Fibroblast of skin of right biceps (primary cell): ENCODE results near the gene FIBCD1.

Experiments used
- DNase-seq: peaks from one replicate; pipeline ENCODE4 v3.0.0-alpha.2; 2013

Gene FIBCD1

GRCh38 chr9:130893341-130894101 lies 45.5 kb downstream of the FIBCD1 start:
- no peak for DNase-seq

- DNase-seq, result no peak
Measured at GRCh38 chr9:130892477-130893304, 46.4 kb downstream of the FIBCD1 start.

- no peak for DNase-seq
Measured at GRCh38 chr9:130891688-130892476, 47.2 kb downstream of the FIBCD1 start.

GRCh38 chr9:130890870-130891687 lies 48.0 kb downstream of the FIBCD1 start:
- no peak for DNase-seq

- no peak for DNase-seq
Measured at GRCh38 chr9:130890124-130890523, 48.9 kb downstream of the FIBCD1 start.

GRCh38 chr9:130888146-130888885 lies 50.7 kb downstream of the FIBCD1 start:
- DNase-seq, result no peak

- no peak for DNase-seq
Measured at GRCh38 chr9:130887494-130888144, 51.4 kb downstream of the FIBCD1 start.

- no peak for DNase-seq
Measured at GRCh38 chr9:130886981-130887380, 52.1 kb downstream of the FIBCD1 start.

GRCh38 chr9:130885484-130886375 lies 53.3 kb downstream of the FIBCD1 start:
- no peak for DNase-seq

- no peak for DNase-seq
Measured at GRCh38 chr9:130884542-130885483, 54.2 kb downstream of the FIBCD1 start.

GRCh38 chr9:130884111-130884531 lies 54.9 kb downstream of the FIBCD1 start:
- no peak for DNase-seq

- DNase-seq, result no peak
Measured at GRCh38 chr9:130883479-130883878, 55.6 kb downstream of the FIBCD1 start.

- DNase-seq, result no peak
Measured at GRCh38 chr9:130882696-130883225, 56.3 kb downstream of the FIBCD1 start.

GRCh38 chr9:130881516-130881915 lies 57.5 kb downstream of the FIBCD1 start:
- DNase-seq, result no peak

- no peak for DNase-seq
Measured at GRCh38 chr9:130880599-130881220, 58.3 kb downstream of the FIBCD1 start.

GRCh38 chr9:130879863-130880411 lies 59.1 kb downstream of the FIBCD1 start:
- no peak for DNase-seq

- no peak for DNase-seq
Measured at GRCh38 chr9:130878295-130878694, 60.8 kb downstream of the FIBCD1 start.

GRCh38 chr9:130877300-130877699 lies 61.7 kb downstream of the FIBCD1 start:
- no peak for DNase-seq
